ENCODE data around the gene LILRB5.
"Not testable (repeated sequence)": the region's sequence is repeated elsewhere in the genome, so short reads cannot be mapped to it uniquely, and the experiment has no call there.

LILRB5 gene

GRCh38 chr19:54257116-54257480 is at the start of gene LILRB5:
LILRB5 (minus strand) TSS chr19:54257273; CDS start chr19:54257193, 80 bp downstream.
- no peak for DNase-seq

- DNase-seq = no peak
Measured at GRCh38 chr19:54305141-54305540, 48.1 kb upstream of the LILRB5 start.

GRCh38 chr19:54302257-54302656 is 45.2 kb upstream of the LILRB5 start:
- DNase-seq = no peak

DNA sequence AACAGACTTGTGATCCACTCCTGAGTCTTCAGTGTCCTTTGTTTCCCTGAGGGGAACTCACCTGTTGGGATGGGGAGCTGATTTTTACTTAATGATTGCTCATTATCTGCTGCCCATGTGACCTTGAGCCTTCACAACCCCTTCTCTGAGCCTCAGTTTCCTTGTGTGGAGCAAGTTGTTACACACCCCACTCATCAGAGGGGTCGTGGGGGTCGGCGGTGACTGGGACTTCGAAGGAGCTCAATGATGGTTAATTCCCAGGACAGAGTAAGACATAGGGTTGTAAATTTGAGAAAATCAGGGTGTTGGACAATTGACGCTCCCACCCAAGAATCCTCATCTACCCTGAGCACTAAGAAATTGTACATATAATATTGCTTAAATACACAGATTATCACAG is 42.4 kb upstream of the LILRB5 start:
- DNase-seq = no peak

- no peak for DNase-seq
Measured at GRCh38 chr19:54299126-54299498, 42.0 kb upstream of the LILRB5 start.

- DNase-seq = no peak
Measured at GRCh38 chr19:54298357-54299125, 41.5 kb upstream of the LILRB5 start.

GRCh38 chr19:54297759-54298305 is 40.8 kb upstream of the LILRB5 start:
- no peak for DNase-seq

GRCh38 chr19:54294539-54294938 is 37.5 kb upstream of the LILRB5 start:
- no peak for DNase-seq

- DNase-seq = not testable (repeated sequence)
Measured at GRCh38 chr19:54289160-54289559, 32.1 kb upstream of the LILRB5 start.

DNA sequence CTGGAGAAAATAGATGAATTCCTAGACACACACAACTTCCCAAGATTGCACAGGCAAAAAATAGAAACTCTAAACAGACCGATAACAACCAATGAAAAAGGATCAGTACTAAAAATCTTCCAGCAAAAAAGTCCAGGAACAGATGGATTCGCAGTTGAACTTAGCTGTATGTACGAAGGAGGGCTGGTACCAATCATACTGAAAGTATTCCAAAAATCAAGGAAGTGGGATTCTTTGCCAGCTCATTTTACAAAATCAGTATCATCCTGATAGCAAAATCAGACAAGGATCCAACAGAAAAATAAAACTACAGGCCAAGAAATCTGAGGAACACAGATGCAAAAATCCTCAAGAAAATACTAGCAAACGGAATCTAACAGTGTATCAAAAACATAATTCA is 30.4 kb upstream of the LILRB5 start:
- no peak for DNase-seq

- not testable (repeated sequence) for DNase-seq
Measured at GRCh38 chr19:54286283-54286682, 29.2 kb upstream of the LILRB5 start.

DNA sequence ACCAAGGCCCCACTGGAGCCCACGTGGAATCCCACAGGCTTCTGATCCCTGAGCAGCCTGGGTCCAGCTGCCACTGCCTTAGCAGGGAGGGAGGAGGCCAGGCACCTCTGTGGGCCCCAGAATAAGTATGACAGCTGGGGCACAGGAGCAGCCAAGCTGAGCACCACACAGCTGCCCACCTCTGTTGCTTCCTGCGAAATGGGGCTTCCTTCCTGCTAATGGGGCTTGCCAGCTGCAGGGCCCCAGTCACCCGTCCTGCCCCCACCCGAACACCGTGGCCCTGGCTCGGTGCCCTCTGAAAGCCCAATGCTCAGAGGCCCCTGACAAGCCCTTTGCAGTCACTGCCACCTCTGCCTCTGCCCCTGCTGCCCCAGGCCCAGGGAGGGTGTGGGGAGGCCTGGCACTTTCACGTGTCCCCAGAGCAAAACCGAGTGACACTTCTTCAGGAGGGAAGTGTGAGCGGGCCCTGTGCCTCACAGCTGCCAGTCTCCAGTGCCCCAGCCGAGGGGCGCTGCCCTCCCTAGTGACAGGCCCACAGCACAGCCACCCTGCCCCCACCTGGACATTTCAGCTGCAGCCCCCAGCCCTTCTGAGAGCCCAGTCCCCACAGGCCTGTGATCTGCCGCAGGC is 28.5 kb upstream of the LILRB5 start:
- DNase-seq = not testable (repeated sequence)

- no peak for DNase-seq
Measured at GRCh38 chr19:54282686-54283470, 25.8 kb upstream of the LILRB5 start.

DNA sequence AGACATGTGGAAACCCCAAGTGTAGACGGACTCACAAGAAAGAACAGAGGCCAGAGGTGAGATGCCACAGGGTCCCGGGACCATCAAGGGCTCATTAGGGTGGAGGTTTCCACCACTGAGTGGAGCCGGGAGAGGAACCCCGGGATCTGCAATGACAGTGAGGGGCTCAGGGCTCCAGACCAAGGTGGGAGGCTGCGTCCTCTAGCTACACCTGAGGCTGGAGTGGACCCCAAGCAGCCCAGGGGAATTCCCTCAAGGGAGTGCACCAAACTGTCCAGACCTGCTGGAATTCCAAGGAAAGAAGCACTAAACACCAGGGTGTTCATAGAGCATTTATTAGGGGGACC is 24.6 kb upstream of the LILRB5 start:
- not testable (repeated sequence) for DNase-seq

DNA sequence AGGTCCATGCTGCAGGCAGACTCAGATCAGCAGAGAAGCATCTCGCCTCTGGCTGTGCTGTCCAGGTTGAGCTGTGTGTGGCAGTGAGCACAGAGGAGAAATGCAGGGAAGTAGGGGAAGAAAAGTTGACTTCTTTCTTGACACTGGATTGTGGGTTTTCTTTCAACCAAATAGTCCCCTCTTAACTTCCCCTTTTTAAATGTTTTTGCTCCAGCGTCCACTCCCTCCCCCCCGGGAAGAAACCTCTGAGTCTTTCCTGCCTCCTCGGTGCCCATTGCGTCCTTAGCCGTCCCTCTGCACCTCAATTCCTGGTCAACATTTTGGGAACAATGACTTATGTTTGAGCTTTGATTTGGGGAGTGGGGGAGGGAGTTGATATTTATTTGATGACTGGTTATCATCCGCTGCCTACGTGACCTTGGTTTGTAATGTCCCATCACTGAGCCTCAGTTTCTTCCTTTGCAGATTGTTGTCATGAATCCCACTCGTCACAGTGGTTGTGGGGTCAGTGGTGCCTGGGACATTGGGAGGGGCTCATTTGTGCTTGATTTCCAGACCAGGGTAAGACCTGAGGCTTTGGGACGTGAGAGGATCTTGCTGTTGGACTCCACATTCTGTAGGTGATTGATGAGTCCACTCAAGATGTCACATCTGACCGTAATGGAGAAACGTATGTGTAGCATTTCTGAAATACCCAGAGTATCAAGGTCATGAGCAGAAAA is 24.1 kb upstream of the LILRB5 start, which contains the start of gene LILRB2:
LILRB2 (minus strand) TSS at position 104 of the 722 bp plus-strand sequence. CDS start 614 bp downstream, outside the sequence.
- no peak for DNase-seq

DNA sequence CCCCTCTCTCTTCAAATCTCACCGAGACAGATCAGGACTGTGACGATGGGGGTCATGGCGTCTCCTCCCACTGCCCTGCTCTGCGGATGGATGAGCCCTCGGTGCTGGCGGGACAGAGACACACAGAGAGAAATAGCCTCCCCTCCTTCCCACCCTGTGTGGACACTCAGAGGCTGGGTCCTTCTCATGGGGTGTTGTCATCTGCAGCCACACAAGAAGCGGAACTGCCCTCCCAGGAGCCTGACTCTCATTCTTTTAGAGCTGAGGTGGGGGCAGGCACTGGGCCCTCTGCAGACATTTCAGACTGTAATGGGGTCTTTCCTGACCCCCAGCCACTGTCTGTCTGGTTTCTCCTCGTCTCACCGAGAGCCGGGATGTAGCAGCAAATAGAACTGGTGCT is 23.4 kb upstream of the LILRB5 start:
- not testable (repeated sequence) for DNase-seq

- DNase-seq = not testable (repeated sequence)
Measured at GRCh38 chr19:54280025-54280424, 23.0 kb upstream of the LILRB5 start.

DNA sequence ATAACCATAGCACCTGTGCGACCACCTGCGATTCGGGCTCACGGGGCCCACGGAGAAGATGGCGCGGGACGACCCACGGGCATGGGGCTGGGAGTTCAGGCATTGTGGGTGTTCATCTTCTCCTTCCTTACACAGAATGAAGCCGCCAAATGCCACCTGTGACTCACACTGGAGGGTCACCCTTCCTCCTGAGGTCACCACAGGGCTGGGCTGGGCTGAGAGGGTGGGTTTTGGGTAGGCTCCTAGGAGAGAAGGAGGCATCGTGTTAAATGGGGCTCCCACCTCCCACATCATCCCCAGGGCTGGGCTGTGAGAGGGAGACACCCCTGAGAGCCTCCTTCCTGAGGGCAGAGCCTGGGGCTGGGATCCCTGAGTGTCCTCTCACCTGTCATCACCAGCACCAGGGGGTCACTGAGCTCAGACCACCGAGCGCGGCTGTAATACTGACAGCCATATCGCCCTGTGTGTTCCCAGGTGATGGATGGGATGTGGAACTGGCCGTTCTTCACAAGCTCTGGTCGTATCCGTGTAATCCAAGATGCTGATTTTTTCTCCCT is 22.4 kb upstream of the LILRB5 start:
- DNase-seq = no peak

- DNase-seq = not testable (repeated sequence)
Measured at GRCh38 chr19:54278571-54279195, 21.6 kb upstream of the LILRB5 start.

- DNase-seq = not testable (repeated sequence)
Measured at GRCh38 chr19:54278056-54278455, 21.0 kb upstream of the LILRB5 start.

- not testable (repeated sequence) for DNase-seq
Measured at GRCh38 chr19:54277111-54277615, 20.1 kb upstream of the LILRB5 start.

DNA sequence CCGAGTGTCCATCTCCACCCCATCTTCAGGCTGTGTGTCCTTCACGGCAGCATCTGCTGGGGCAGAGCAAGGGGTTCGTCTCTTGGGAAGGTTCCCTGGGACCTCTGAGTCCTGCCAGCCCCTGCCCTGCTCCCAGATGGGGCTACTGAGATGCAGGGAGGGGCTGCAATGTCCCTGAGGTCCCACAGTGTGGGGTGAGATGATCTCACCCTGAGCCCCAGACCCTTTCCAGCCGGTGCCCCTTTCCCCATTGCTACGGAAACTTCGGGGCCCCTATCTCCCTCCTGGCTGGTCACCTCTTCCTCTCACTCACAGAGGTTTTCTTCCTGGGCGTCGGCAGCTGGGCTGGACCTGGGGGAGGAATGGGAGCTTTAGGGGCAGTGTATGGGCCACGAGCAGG is 18.9 kb upstream of the LILRB5 start:
- DNase-seq = no peak

All from SHP77 (cell line).